Measurements from ENCODE around the gene ANO8. TPM values are rescaled to one million over a fixed set of nuclear protein-coding genes. Genes with fewer than 3 reads are reported as not detected.

Gene ANO8
- total RNA-seq, 1 donor from 2014 or later, result 19.0 TPM

DNA sequence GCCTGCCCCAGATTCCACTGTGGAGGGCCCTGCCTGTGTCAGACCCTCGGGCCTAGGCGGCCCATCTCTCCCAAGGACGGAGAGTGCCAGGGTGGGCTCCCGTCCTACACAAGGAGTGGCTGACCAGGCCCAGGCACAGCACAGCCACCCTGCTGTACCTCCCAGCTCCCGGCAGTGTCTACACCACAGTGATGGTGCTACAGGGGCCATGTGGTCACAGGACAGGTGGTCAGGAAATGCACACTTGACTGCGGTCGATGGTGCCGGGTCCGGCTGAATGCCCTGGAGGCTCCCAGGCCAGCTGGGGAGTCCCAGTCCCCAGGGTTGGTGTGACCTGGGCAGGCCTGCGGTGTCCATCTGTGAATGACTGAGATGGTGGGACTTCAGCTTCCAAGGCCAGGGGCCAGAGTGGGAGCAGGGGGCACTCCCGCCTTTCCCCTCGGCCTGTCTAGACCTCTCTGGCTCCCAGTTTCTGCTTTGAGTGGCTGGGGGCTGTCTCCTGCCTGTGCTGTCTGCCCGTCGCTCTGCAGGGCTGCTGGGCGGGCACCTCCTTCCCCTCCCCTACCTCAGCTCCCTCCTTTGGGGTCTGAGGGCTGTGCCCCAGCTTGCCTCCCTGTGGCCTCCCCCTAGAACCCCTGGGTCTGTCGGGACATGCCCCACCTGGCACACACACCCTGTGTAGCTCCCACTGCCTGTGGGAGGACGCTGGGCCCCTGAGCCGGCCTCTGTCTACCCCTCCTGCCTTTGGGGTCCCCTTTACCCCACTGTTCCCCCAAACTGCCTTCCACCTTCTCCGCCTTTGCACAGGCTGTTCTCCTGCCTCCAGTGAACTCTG is 12.8 kb downstream of the ANO8 start:
- H3K9me3 Mint-ChIP-seq (ENCODE audit: unreplicated experiment), result no peaks in the 10 kb centered on the region
- no peak for DNase-seq (ENCODE audit: low spot score)
- no peaks in the 10 kb centered on the region for H3K4me1 Mint-ChIP-seq (ENCODE audit: unreplicated experiment)
- no peak overlapping the region for H3K27ac Mint-ChIP-seq (ENCODE audit: unreplicated experiment)
- H3K36me3 Mint-ChIP-seq (ENCODE audit: low read depth, unreplicated experiment), result peaks cover 15% of the 10 kb centered on the region
- H3K27me3 Mint-ChIP-seq (ENCODE audit: unreplicated experiment), result peaks cover 9% of the 10 kb centered on the region
- H3K4me3 Mint-ChIP-seq (ENCODE audit: unreplicated experiment), result peak overlapping the region; percentile 23
- TF ChIP-seq, protein P1, sequence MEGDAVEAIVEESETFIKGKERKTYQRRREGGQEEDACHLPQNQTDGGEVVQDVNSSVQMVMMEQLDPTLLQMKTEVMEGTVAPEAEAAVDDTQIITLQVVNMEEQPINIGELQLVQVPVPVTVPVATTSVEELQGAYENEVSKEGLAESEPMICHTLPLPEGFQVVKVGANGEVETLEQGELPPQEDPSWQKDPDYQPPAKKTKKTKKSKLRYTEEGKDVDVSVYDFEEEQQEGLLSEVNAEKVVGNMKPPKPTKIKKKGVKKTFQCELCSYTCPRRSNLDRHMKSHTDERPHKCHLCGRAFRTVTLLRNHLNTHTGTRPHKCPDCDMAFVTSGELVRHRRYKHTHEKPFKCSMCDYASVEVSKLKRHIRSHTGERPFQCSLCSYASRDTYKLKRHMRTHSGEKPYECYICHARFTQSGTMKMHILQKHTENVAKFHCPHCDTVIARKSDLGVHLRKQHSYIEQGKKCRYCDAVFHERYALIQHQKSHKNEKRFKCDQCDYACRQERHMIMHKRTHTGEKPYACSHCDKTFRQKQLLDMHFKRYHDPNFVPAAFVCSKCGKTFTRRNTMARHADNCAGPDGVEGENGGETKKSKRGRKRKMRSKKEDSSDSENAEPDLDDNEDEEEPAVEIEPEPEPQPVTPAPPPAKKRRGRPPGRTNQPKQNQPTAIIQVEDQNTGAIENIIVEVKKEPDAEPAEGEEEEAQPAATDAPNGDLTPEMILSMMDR (IDR thresholded peaks at IDR 0.05; ENCODE audit: unreplicated experiment), result no peak

DNA sequence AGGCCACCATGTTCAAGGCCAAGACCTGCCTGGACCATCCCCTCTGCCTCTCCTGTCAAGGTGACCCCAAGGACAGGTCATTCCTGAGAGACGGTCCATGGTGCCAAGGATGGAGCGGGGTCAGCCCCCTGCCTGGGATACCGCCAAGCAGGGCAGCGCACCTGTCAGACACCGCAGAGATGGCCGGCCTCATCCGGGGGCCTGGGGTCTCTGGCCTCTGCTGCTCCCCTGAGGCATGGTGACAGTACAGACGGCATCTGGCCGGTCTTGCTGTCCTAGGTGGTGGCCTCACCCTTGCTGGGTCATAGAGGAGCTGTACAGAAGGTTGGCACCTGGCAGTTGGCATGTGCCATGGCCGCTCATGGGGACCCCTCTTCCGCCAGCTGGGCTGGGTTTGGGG is 14.2 kb downstream of the ANO8 start:
- Mint-ChIP-seq H3K4me3 (ENCODE audit: unreplicated experiment) (no peak overlapping the region), H3K36me3 (ENCODE audit: low read depth, unreplicated experiment) (peaks cover 18% of the 10 kb centered on the region), H3K9me3 (ENCODE audit: unreplicated experiment) (no peaks in the 10 kb centered on the region), H3K27ac (ENCODE audit: unreplicated experiment) (no peak overlapping the region), H3K4me1 (ENCODE audit: unreplicated experiment) (no peaks in the 10 kb centered on the region), H3K27me3 (ENCODE audit: unreplicated experiment) (peaks cover 11% of the 10 kb centered on the region)
- DNase-seq (ENCODE audit: low spot score), result no peak
- TF ChIP-seq, protein P1 (IDR thresholded peaks at IDR 0.05; ENCODE audit: unreplicated experiment), result no peak

DNA sequence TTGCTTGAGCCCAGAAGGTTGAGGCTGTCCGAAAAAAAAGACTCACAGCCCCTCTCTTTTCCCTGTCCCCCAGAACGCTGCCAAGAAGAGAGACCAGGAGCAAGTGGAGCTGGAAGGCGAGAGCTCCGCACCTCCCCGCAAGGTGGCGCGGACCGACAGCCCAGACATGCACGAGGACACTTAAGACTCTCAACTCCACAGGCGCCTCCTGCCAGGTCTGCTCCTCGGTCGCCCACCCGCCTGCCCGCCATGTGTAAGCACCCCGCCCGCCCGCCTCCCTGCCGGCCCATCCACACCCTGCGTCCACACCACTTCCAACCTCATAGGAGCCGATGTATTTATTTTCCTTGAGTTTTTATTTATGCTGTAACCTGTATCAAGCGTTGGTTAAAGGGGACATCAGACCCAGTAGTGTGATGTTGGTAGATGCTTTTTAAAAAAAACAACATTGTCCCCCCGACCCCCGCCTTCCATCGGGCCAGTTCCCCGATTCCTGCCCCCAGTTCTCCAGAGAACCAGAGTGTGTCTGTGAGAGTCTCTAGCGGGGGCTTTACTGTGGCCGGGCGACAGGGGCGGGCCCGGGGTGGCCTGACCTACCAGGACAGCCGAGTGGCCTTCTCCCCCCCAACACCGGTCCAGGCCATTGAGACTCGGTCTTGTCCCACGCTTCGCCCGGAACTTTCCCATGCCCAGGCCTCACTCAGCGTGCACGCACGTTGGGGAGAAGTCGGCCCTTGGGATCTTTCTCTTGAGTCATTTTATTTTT is 15.0 kb downstream of the ANO8 start:
- Mint-ChIP-seq H3K4me3 (ENCODE audit: unreplicated experiment) (peak overlapping the region; percentile 74), H3K9me3 (ENCODE audit: unreplicated experiment) (no peaks in the 10 kb centered on the region), H3K36me3 (ENCODE audit: low read depth, unreplicated experiment) (peaks cover 18% of the 10 kb centered on the region), H3K27me3 (ENCODE audit: unreplicated experiment) (peaks cover 11% of the 10 kb centered on the region), H3K4me1 (ENCODE audit: unreplicated experiment) (no peaks in the 10 kb centered on the region), H3K27ac (ENCODE audit: unreplicated experiment) (no peak overlapping the region)
- TF ChIP-seq, protein P1 (IDR thresholded peaks at IDR 0.05; ENCODE audit: unreplicated experiment), result no peak
- DNase-seq (ENCODE audit: low spot score), result no peak

DNA sequence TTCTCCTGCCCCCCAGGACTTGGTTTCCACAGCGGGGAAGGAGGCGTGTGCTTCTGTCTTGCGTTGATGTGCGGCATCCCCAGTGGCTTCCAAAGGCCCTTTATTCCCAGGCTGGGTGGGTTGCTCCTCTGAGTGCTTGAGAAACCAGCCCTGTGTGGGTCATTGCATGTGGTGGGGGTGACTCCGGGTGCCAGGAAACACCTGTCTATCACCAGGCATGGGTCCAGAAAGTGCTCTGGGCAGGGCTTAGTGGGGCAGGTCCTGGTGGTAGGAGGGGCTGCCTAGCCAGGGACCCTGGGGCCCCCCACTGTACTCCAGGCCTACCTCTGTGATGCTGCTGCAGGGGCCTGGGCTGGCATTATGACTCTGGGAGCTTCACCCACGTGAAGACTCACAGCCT is 15.7 kb downstream of the ANO8 start:
- Mint-ChIP-seq H3K27ac (ENCODE audit: unreplicated experiment) (no peak overlapping the region), H3K36me3 (ENCODE audit: low read depth, unreplicated experiment) (peaks cover 22% of the 10 kb centered on the region)

More for the DNA sequence above, 15.7 kb downstream of the ANO8 start:
- Mint-ChIP-seq H3K9me3 (ENCODE audit: unreplicated experiment) (no peaks in the 10 kb centered on the region), H3K27me3 (ENCODE audit: unreplicated experiment) (peaks cover 11% of the 10 kb centered on the region), H3K4me3 (ENCODE audit: unreplicated experiment) (no peak overlapping the region), H3K4me1 (ENCODE audit: unreplicated experiment) (no peaks in the 10 kb centered on the region)
- TF ChIP-seq, protein P1 (IDR thresholded peaks at IDR 0.05; ENCODE audit: unreplicated experiment), result no peak
- DNase-seq (ENCODE audit: low spot score), result no peak

Measured in endothelial cell (in vitro differentiated cells).